M059J (cell line): ENCODE results near the gene SNRNP25. TPM values are rescaled to one million over a fixed set of nuclear protein-coding genes. Genes with fewer than 3 reads are reported as not detected.

Experiments used
- DNase-seq: peaks from one replicate; pipeline ENCODE4 v3.0.0-alpha.2; 2012; ENCODE audit warnings: low read depth
- total RNA-seq: library from RNA; depleted of rRNA; stranded (reverse); fragments of >200 nt; shearing (Covaris generic); gene quantifications from 2 replicates; pipeline ENCODE4 v1.2.3, GENCODE V29; 2014

Gene SNRNP25
- total RNA-seq, 1 experiment from 2014 or later, result 50.4 TPM

DNA sequence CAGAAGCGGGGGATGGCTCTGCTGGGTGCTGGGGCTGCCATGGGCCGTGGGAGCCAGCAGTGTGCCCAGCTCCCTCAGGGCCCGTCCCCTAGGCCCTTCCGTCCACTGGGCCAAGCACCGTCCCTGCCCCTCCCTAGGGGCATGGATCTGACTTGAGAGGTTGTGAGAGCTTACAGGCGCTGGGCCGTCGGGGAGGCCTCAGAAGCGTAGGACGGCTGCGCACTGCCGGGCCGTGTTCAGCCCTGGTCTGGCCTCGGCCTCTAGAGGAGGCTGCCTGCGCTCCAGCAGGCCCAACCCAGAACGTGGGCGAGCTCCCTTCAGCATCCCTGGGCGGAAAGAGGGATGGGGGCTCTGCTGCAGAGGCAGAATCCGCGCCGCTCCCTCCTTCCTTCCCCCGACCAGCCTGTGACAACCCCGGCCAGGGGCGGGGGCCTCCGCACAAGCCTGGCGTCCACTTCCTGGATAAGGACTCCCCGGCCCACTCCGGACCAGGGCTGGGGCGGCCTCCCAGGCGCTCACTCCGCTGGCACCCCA lies 23.7 kb downstream of the SNRNP25 start:
- DNase-seq, result no peak

DNA sequence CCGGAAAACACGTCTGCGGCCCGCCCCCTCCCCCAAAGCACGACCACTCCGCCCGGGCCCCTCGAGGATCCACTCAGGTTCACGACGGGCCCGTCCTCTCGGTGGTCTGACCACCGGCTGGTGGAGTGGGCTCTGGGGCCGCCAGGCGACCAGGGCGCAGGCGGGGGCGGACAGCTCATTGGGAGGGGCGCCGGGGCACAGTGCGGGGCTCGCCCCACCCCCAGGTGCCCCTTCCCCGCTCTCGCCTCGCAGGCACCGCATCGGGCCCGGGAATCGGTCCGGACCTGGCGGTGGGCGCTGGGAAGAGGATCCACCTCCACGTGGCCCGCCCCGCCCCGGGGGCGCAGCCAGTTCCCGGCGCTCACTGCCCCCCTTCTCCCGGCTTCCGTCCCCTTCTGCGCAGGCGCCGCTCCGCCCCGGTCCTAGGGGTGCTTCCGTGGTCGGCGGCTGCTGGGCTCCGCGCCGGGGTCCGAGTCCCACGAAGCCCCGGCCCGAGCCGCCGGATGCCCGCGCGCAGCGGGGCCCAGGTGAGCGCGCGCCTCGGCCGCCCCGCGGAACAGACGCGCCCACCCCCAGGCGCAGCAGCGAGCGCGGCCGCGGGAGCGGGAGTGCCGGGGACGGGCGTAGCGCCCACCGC lies 24.3 kb downstream of the SNRNP25 start, which contains the start of gene MPG:
Gene MPG, plus strand, starts transcription at position 419 of the 637 bp plus-strand sequence. Its CDS starts 85 bp downstream, at position 504.
- DNase-seq, result peak; percentile 74

- peak; percentile 47 for DNase-seq
Observed at GRCh38 chr16:78444-79150, 25.0 kb downstream of the SNRNP25 start.

GRCh38 chr16:79151-80054 lies 25.8 kb downstream of the SNRNP25 start:
- DNase-seq, result no peak

- DNase-seq, result no peak
Observed at GRCh38 chr16:83060-83603, 29.5 kb downstream of the SNRNP25 start.

DNA sequence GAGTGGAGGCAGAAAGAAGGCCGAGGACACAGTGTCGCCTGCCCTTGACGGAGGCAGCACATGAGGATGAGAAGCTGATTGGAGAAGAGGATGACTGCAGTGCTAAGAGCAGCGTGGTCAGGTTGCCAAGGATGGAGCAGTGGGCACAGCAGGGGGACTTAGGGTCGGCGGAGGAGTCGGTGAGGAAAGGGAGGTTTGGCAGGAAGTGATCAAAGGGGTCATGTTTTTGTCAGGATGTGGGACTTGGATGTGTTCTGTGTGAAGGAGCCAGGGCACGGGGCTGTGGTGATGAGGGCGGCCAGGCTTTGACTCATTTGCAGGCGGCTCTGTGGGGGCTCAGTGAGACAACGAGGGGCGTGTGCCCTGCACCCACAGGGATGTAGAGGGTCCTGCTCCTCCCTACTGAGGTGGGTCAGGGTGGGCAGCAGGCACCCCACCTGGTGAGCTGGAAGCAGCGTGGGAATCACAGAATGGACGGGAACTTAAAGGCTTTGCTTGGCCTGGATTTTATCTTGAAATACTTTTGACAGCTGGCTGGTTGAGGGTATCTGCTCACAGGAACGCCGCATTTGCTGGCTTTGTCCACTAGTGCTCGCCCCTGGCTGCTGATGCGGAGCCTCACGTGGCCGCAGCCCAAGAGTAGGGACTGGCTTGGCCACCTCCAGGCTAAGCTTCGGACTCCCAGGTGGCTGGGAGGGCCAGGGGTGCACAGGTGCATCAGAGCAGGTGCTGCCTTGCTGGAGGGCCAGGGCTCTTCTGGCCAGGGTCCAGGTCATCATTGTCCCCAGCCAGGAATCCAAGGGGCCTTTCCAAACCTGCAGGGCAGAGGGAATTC lies 30.4 kb downstream of the SNRNP25 start:
- DNase-seq, result no peak

- peak; percentile 94 for DNase-seq
Observed at GRCh38 chr16:84718-85406, 31.2 kb downstream of the SNRNP25 start.

- no peak for DNase-seq
Observed at GRCh38 chr16:85407-85782, 31.8 kb downstream of the SNRNP25 start.

DNA sequence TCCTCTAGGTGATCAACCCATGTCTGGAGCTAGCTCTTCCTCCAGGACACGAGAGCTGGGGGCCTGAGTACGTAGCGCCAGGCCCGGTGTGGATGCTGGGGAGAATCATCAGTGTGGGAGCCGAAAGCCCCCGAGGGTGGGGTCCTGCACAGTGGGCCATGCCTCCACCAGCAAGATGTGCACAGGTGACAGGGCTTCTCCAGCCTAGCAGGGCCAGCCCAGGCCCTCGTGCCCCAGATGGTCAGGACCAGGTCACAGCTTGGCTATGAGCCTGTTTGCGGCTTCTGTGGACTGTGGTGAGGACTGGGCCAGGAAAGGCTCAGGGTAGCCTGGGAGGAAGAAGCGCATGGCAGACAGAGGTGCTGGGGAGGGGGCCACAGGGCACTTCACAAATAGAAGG lies 32.2 kb downstream of the SNRNP25 start:
- no peak for DNase-seq

- DNase-seq, result no peak
Observed at GRCh38 chr16:86483-86952, 32.9 kb downstream of the SNRNP25 start.

DNA sequence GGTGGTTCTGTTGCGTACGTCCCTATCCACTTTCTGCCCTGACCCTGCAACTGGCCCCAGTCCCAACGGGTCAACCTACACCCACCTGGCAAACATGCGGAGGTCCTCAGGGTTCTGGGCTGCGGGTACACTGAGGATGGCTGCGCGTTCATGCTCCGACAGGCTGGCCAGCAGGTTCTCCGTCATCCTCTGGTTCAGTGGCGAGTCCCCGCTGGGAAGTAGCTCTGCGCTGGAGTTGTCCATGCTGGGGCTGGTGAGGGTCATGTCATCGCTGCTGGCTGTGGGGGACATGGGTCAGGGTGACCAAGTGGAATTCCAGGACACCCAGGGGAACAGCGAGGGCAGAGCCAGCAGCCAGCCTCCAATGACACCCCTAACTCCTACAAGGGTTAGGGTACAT lies 35.0 kb downstream of the SNRNP25 start:
- no peak for DNase-seq

DNA sequence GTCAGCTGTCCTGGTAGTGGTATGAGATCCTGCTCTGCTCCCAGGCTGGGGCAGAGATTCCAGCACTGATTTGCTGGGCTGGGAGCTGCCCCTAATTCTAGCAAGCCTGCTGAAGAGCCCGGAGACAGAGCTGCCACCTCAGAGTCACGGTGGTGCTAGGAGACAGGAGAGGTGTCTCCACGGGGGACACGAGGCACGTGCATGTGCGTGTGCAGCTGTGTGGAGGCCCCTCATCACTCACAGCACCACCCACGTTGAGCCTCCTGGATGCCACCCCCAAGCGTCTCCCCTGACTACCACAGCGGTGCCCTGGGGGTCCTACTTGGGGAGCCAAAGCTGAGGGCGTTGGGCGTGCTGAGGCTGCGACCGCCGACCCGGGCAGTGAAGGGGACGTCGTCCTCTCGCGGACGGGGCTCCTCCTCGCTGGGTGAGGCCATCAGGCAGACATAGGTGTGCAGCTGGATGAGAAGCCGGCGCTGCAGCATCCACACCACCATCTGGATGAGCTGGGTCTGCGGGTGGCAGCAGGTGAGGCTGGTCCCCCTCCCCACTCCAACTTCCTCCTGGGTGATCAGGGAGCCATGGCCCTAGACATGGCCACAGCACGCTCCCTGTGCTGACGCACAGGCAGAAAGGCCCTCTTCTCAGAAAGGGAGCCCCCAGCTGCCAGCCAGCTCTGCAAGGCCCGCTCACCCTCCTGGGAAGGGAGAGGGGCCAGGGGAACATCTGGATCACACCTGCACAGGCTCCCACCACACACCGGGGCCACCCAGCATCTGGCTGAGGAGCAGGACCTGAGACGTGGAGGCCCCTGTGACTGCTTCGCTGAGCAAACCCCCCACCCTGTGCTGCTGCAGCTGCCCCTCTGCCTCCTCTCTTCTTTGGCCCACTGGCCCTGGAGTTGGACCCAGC lies 36.0 kb downstream of the SNRNP25 start:
- no peak for DNase-seq

DNA sequence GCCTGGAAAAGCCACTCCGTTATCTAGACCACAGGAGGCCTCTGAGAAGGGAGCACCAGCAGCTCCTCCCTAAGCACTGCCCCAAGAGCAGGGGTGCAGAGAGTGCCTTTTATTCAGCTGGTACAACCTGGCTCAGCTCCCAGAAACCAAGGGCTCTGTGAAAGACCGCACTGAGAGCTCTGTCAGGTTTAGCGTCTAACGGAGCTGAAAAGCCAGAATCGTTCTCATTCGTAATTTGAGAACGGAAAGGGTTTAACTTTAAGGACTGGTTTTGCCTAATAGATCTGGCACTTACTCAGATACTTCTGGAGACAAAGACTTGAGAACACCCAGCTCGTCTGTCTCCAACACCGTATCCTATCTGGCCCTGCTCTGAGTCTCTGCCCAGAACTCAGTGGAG lies 37.9 kb downstream of the SNRNP25 start:
- no peak for DNase-seq

DNA sequence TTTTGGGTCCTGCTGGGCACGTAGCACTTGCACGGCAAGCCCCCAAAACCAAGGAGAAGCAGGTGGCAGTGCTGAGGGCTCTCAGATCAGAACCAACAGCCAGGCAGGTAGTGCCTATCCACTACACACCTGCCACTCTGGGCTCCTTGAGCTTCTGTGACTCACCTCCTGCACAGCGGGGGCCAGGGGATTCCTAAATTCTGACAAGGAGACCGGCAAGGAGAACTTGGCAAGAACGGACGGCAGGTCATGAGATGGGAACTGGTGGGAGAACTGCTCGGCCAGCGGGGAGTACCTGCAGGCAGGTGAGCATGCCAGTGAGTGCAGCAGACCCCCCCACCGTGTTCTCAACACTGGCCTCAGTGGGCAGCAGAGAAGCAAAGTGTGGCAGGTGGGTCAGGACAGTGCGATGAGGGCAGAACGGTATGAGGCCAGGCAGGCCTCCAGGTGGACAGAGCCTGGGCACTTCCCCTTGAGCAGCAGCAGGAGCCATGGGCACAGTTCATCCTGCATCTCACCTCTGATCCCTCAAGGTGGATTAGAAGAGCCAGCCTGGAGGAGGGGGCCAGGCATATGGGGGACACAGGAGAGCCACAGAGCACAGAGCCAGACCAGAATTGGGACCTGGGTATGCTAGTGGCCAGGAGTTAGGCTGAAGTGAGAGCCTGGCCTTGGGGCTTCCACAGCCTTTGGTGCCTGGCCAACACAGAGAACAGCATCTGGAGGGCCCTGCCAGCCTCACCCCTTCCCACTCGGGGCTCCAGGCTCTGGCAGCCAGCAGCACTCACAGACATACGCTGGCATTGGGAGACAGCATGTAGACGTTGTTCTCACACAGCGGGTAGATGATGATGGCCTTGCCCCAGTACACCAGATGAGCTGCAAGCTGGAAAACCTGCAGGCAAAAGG lies 39.1 kb downstream of the SNRNP25 start:
- DNase-seq, result no peak

DNA sequence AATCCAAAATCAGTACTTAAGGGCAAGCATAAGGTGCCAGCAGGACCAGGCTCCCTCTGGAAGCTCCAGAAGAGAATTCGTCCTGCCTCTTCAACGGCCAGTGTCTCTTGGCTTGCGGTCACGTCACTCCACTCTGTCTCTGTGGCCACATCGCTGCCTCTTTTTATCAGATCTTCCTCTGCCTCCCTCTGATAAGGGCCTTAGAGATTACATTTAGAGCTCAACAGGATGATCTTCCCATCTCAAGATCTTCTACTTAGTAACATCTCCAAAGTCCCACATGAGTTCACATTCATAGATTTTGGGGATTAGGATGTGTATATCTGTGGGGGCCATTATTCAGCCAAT lies 41.3 kb downstream of the SNRNP25 start:
- no peak for DNase-seq

GRCh38 chr16:96935-97381 lies 43.3 kb downstream of the SNRNP25 start:
- peak; percentile 79 for DNase-seq

- DNase-seq, result peak; percentile 48
Observed at GRCh38 chr16:97822-98221, 44.2 kb downstream of the SNRNP25 start.

DNA sequence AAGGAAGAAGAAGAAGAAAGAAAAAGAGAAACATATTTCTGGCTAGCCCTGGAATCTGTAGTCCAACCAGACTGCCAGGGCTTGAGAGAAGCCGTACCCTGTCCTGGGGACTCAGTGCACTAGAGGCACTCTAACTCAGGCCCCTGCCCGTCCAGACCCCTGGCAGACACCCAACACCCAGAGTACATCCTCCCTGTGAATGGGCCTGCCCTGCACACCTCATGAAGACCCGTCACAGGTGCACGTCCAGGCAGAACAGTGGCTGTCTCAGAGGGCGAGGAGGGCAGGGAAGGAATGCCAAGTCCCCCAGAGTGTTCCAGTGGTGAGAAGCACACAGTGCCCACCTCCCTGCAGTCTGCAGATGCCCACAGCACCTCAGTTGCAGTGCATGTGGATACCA lies 47.4 kb downstream of the SNRNP25 start:
- no peak for DNase-seq
